Central memory CD8-positive, alpha-beta T cell (primary cell): ENCODE measurements around the gene TTC33.

Experiments used
- ATAC-seq: fragments of 150-1000 bp; cut with Tn5 transposase; replicated peaks from 2 replicates; pipeline ENCODE4 v1.10.0; 2022; ENCODE audit warnings: mild to moderate bottlenecking, moderate FRiP score, moderate number of reproducible peaks; ENCODE audit not compliant: poor library complexity, severe bottlenecking; ENCODE audit errors: extremely low read depth
- DNase-seq, 2 donors: peaks; one replicate each; pipeline ENCODE4 v3.0.0; 2021; ENCODE audit warnings: low spot score in 2 of 2
- H3K27ac Mint-ChIP-seq: one replicate; pipeline ENCODE4 v1.8.0; 2022; ENCODE audit warnings: low read depth, mild to moderate bottlenecking, moderate library complexity, mixed read lengths
- H3K27me3 Mint-ChIP-seq: one replicate; pipeline ENCODE4 v1.8.0; 2022; ENCODE audit warnings: mixed read lengths
- H3K36me3 Mint-ChIP-seq: one replicate; pipeline ENCODE4 v1.8.0; 2022; ENCODE audit warnings: mild to moderate bottlenecking, moderate library complexity, mixed read lengths; ENCODE audit not compliant: insufficient read depth
- H3K4me1 Mint-ChIP-seq: one replicate; pipeline ENCODE4 v1.8.0; 2022; ENCODE audit warnings: mixed read lengths
- H3K4me3 Mint-ChIP-seq: one replicate; pipeline ENCODE4 v1.8.0; 2022; ENCODE audit warnings: mild to moderate bottlenecking, moderate library complexity, mixed read lengths
- H3K9me3 Mint-ChIP-seq: one replicate; pipeline ENCODE4 v1.8.0; 2022; ENCODE audit warnings: mixed read lengths

TTC33 gene

DNA sequence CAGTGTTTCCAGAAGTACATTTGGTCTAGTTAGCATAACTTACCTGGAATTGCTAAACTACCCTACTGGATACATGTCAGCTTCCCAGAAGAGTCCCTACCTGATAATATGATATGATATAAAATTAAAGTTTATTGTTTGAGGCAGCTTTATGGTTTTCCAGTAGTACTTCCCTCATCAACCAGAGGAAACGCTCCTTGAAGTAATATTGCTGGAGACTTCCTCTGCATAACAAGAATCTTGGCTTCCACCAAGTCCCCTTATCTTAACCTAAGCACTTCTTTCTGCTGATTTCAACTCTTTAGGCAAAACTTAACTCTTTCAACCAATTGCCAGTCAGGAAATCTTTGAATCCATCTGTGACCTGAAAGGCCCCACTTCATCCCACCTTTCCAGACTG lies 290.3 kb downstream of the TTC33 start:
- ATAC-seq (no peak), DNase-seq (no peak)
- no peaks in the 10 kb centered on the region for H3K27me3 Mint-ChIP-seq
- no peak overlapping the region for H3K4me3 Mint-ChIP-seq
- H3K27ac Mint-ChIP-seq = no peak overlapping the region
- peaks cover 1% of the 10 kb centered on the region for H3K9me3 Mint-ChIP-seq
- H3K36me3 Mint-ChIP-seq = no peaks in the 10 kb centered on the region
- no peaks in the 10 kb centered on the region for H3K4me1 Mint-ChIP-seq

DNA sequence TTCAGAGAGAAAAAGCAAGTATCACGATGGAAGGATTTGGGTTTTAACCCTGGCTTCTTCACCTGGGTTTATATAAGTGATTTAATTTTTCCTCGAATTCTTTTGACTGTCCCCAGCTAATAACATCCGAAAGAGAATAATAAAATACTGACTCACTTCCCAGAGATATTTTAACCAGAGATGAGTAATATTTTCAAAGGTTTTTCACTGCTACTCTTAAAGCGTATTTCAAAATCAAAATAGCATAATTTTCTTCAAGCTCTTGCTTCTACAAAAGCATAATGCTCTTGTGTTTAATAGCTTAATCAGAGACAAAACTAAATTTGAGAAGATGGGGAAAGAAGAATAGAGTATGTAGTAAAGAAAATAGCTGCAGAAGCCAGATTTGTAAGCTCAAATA lies 291.2 kb downstream of the TTC33 start:
- no peak overlapping the region for H3K27ac Mint-ChIP-seq
- DNase-seq (no peak), ATAC-seq (no peak)

More for the DNA sequence above, 291.2 kb downstream of the TTC33 start:
- no peaks in the 10 kb centered on the region for H3K4me1 Mint-ChIP-seq
- peaks cover 4% of the 10 kb centered on the region for H3K9me3 Mint-ChIP-seq
- no peaks in the 10 kb centered on the region for H3K36me3 Mint-ChIP-seq
- H3K27me3 Mint-ChIP-seq = no peaks in the 10 kb centered on the region
- H3K4me3 Mint-ChIP-seq = no peak overlapping the region
